GM12864 (cell line): Measurements from ENCODE around the gene ZNF573.

Experiments used
- DNase-seq: peaks from one replicate; pipeline ENCODE4 v3.0.0-alpha.2; 2011; ENCODE audit warnings: low read depth
- H3K4me3 ChIP-seq: 2 replicates; pipeline ENCODE4 v1.5.1; 2011; ENCODE audit warnings: mild to moderate bottlenecking, low read depth, low read length, control low read depth
- TF ChIP-seq, protein P1 (sequence below): IDR thresholded peaks from 2 replicates; pipeline ENCODE4 v1.5.1; 2011; ENCODE audit warnings: low read depth, mild to moderate bottlenecking, moderate library complexity, low read length, control low read depth, inconsistent platforms; ENCODE audit errors: missing control alignments

Gene ZNF573

DNA sequence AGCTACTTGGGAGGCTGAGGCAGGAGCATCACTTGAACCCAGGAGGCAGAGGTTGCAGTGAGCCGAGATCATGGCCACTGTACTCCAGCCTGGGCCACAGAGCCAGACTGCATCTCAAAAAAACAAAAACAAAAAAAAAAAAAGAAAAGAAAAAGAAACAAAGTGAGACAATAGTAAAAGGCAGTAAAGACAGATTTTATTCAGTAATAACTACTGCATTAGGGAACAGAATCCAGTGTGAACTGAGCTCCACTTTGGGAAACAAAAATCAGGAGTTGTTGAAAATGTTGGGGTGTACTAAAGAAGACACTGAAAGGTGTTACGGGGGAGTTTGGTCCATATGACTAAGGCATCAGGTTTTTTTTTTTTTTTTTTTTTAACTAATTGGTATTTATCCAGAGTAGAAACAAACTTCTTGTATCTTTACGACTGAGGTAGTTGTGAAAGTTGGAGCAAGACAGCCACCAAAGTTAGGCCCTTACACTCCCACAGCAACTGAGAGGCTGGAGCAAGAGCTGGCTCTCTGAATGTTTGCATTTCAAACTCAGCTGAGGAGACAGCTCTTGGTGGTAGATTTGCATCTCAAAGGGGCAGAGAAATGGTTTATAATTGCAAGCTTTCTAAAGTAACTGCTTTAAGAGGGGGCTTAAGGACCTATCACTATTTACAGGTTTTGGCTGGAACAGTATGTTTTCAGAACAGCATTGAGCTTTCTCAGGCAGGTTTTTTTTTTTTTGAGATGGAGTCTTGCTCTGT, 84.1 kb downstream of the ZNF573 start:
- TF ChIP-seq, protein P1, sequence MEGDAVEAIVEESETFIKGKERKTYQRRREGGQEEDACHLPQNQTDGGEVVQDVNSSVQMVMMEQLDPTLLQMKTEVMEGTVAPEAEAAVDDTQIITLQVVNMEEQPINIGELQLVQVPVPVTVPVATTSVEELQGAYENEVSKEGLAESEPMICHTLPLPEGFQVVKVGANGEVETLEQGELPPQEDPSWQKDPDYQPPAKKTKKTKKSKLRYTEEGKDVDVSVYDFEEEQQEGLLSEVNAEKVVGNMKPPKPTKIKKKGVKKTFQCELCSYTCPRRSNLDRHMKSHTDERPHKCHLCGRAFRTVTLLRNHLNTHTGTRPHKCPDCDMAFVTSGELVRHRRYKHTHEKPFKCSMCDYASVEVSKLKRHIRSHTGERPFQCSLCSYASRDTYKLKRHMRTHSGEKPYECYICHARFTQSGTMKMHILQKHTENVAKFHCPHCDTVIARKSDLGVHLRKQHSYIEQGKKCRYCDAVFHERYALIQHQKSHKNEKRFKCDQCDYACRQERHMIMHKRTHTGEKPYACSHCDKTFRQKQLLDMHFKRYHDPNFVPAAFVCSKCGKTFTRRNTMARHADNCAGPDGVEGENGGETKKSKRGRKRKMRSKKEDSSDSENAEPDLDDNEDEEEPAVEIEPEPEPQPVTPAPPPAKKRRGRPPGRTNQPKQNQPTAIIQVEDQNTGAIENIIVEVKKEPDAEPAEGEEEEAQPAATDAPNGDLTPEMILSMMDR, result no peak
- H3K4me3 ChIP-seq, result no peak overlapping the region
- DNase-seq, result no peak

DNA sequence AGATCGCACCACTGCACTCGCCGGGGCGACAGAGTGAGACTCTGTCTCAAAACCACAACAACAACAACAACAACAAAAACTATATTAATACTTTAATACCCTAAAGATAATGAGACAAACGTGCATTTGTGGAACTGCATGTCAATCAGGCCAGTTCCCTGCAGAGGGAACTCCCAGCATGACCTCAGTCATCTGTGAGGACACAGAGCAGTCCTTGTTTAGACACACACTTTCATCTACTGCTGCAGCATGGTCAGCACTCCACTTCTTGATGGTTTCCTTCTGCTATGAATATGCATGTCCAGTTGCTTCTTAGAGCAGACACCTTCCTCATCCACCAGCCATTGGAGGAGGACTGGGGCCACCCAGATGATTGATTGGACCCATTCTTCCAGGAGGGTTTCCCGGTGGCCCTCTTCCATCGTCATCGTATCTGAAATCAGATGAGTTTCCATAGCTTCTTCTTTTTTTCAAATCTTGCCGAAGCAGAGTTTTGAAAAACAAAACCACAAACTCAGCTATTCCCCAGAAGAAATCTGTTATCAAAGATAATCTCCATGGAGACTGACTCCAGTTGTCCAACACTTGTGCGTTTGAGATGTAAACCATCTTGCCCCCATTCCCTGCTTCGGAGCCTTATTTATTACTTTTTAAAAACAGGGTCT, 86.3 kb downstream of the ZNF573 start:
- no peak overlapping the region for H3K4me3 ChIP-seq
- TF ChIP-seq, protein P1, result no peak
- no peak for DNase-seq

DNA sequence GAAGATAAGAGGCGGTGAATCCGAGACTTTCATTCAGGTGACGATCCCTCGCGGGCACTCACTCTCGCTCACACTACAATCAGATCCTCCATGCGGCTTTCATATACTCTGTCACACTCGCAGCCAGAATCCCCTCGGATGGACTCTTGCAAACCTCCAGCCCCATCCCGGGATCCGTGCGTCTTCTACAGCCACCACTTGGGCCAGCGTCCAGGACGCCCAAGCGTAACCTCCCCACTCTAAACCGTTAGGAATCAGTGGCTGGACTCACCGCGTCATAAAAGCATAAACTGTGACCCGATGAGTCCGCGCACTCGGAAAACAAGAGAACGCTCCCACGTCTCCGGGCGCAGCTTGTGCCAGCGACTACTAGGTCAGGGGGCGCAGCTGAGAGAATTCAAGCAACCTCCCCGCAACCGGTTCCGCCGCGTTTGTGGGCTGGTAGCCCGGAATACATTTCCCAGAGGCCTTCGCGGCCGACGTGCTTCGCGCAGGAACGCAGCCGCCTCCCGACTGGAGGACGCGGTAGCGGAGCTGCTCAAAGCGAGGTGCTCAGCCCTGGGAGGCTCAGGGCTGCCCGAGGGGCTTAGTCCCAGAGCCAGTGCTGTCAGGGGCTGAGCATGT, 87.4 kb downstream of the ZNF573 start:
- DNase-seq, result peak; percentile 8
- peak overlapping the region; percentile 45 for H3K4me3 ChIP-seq

More for the DNA sequence above, 87.4 kb downstream of the ZNF573 start:
- TF ChIP-seq, protein P1, result no peak
